T follicular helper cell (primary cell): ENCODE results near the gene KCND3.

ENCODE experiments used
- DNase-seq: peaks from one replicate; pipeline ENCODE4 v3.0.0-alpha.2; 2020; ENCODE audit warnings: low read depth

The KCND3 gene

GRCh38 chr1:111959436-111959835 lies 30.0 kb downstream of the KCND3 start:
- DNase-seq, result no peak

GRCh38 chr1:111958851-111959250 lies 30.6 kb downstream of the KCND3 start:
- DNase-seq, result no peak

GRCh38 chr1:111958075-111958474 lies 31.4 kb downstream of the KCND3 start:
- no peak for DNase-seq

DNA sequence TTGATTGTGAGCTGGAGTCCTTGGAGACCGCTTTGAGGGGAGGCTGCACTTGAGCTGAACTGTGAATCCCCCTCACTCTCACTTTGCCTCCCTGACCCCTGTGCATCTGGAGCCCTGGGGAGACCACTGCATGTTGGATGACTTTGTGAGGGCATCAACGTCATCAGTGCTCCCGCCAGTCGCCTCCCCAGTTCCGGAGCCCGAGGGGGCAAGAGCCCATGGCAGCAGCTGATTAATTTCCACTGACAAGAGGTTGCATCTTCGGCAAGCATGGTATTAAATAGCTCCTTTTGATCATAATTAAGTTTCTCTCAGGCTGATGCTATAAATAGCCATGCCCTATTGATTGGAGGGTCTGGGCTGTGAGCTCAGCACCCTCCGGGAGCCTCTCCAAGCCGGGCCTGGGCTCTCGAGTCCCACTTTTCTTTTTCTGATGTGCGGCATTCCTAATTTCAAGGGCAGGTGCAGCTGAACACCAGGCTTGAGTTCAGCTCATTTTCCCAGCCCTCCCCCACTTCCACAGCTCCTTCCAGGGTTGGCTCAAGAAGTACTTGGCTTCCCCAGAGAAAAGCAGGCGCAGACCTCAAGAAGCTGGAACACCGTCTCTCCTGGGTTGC lies 33.2 kb downstream of the KCND3 start:
- no peak for DNase-seq

GRCh38 chr1:111955755-111956154 lies 33.7 kb downstream of the KCND3 start:
- DNase-seq, result no peak

DNA sequence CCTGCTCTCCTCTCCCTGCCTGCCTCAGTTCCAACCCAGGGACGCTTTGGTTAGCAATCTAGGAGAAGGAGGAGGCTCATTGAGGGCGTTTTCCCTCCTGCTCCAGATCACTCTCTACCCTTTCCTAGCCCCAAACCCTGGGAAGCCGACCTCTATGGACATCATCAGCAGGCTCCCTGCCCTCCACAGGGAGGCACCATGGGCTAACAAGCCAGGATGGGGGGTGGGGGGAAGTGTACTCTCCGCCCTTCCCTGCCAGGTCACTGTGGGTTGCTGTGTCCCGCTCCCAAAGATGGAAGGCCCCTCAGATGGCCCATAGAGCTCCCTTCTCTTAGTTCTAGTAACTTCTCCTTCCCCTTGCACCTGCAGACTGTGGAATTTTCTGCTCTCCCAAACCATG lies 35.7 kb downstream of the KCND3 start:
- no peak for DNase-seq

- no peak for DNase-seq
These were observed 37.3 kb downstream of the KCND3 start for GRCh38 chr1:111952125-111952657.

DNA sequence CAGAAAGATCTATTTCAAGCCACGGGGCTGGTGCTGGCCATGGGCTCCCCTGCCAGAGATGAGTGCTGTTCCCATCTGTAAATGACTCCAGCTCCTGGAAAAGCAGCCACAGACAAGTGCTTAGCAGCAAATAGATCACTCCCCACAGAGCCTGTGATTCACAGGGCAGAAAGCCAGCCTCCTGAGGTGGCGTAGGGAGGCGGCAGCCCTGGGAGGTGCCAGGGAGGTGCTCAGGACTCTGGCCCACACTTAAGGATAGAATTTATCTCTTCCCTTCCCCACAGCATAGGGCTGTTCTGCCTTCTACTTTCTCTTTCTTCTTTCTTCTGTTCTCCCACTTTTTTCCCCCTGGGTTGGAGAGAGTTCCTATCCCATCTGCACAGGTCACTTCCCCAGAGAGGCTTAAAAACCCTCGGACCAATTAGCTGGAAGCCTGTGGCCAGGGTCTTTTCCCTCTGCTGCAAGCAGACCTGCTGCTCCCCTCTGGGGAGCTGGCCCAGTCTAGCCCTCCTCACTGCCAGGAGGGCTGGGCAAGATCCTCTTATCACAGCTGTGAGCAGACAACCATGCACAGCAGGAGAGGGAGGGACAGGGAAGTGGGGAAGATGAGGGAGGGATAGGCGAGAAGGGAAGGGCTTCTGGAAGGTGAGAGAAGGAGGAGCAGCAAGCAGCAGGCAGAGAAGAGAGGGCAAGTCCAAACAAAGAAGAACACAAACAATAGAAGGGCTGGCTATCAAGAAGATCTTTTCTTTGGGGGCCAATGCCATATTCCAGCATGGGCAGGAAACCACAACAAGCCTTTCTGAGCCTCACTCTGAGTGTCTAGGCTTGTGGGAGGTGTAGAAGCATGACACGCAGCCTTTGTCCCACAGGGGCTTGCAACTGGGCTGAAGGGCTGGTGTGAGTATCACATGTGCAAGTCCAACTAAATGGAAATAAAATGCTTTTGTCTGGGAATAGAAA lies 41.0 kb downstream of the KCND3 start:
- no peak for DNase-seq

- DNase-seq, result no peak
These were observed 45.4 kb downstream of the KCND3 start for GRCh38 chr1:111943846-111944749.

DNA sequence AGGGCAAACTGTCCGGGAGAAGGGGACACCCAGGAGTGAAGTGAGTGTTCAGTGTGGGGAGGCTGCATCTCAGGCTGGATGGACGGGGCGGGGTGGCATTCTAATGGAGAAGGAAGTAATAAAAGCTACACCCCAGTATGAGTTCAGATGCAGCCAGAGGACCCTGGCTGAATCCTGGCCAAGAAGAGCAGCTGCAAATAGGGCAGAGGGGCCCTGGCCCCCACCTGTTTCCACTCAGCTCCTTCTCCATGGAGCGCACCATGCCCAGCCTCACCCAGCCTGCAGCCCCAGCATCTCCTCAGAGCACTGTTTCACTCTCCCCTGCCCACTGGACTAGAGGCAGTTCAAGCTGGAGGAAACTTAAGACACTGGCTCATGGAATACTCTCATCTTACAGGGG lies 46.4 kb downstream of the KCND3 start:
- no peak for DNase-seq

DNA sequence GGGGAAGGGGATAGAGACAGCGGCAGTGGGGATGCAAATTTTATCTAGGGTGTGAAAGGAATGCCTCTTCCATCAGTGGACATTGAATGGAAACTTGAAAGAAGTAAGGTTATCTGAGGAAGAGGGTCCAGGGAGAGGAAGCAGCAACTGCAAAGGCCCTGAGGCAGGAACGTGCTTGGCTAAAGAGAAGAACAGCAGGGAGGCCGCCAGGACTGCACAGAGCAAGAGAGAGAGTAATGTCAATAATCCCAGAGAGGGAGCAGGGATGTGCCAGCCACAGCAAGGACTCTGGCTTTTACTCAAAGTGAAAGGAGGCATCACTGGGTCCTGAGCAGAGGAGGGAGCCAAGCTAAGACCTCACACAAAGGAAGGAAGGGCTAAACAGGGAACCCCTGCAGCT lies 50.9 kb downstream of the KCND3 start:
- no peak for DNase-seq

GRCh38 chr1:111938123-111938522 lies 51.3 kb downstream of the KCND3 start:
- no peak for DNase-seq

DNA sequence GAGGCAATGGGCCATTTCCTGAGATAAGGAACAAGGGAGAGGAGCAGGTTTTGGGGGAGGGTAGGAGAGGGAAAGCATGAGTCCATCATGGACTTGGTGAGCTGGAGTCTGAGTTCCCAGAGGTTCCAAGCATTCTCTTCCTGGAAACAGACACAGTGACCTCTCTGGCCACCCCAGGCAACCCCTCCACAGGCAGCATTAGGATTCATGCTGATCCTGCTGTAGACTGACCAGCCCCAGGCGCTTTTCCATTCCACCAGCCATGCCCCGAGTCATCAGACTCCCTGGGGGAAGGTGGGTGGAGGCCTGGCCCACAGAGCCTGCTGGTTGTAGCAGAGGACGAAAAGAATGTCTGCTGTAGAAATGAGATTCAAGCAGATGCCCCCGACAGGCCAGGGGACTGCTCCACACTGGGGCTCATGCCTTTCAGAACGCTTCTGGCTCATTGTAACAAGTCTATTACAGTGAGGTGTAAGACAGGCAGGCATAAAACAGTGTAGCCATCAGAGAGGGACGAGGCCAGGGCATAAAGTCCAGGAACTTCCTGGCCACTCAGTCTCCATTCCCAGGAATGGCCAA lies 52.2 kb downstream of the KCND3 start:
- no peak for DNase-seq

- DNase-seq, result no peak
These were observed 55.2 kb downstream of the KCND3 start for GRCh38 chr1:111934106-111934852.

DNA sequence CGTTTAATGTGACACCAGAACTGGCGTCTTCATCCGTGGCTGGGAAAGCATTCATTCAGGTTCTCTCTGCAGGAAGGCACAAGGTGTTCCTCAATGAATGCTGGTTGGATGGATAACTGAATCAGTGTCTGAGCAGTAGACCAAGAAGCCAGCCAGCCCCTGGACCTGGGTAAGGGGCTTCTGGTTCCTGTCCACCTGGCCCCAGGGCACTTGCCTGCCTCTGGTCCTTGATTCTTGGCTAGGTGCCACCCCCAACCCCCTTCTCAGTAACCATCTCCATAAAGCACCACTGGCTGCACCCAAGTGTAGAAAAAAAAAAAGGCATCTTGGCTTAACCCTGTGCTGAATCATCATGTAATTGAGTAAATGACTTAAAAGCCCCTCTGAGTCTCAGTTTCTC lies 59.1 kb downstream of the KCND3 start:
- no peak for DNase-seq

DNA sequence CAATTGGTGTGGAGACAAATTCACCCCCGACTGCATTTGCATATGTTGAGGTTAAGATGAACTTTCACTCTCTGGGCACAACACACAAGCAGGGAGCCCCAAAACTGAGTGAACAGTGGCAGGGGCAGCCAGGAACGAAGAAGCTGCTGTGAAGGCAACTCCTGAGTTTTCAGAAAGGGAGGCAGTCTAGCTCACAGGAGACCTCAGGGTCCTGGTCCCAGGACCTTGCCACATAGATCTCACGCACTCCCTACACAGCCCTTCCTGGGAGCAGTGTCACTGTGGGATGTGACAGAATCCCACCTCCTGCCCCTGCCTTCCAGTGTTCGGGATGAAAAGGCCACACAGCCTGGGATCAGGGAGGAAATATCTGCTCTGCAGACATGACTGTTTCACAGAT lies 60.9 kb downstream of the KCND3 start:
- DNase-seq, result no peak

DNA sequence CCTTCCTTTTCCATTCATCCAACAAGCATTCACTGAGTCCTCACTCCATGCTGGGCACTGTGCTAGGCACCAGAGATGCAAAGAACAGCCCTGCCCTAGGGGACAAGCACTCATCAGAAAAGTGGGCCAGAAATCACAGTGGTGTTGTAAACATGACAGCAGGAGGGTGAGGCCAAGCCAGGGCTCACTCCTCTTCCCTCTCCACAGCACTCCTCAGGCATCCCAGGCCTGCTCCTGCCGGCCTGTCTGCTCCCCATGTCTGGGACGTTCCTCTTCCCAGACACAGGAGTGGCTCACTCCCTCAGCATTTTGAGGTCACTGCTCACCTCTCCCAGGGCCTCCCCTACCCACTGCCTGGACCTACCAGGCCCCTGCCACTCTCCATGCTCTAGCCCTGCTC lies 61.8 kb downstream of the KCND3 start:
- no peak for DNase-seq

- DNase-seq, result no peak
These were observed 64.7 kb downstream of the KCND3 start for GRCh38 chr1:111924786-111925185.

DNA sequence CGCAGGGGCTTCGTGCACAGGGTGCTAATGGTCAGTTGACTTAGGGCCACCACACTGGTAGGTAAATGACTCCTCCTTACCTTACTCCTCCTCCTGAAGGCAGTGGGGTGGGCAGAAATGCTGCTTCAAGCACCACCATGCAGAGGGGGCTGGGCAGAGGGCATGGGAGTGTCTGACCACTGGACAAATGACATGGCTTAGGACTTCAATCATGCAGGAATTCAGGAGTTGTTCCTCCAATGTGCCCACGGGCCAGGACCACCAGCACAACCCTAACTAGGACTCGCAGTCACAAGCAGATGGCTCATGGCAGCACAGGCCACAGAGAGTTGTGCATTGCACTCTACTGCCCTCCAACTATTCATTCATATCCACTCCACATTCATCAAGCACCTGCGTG lies 65.7 kb downstream of the KCND3 start:
- no peak for DNase-seq

GRCh38 chr1:111921948-111922347 lies 67.5 kb downstream of the KCND3 start:
- no peak for DNase-seq
